ENCODE data around the gene RGMA.

GRCh38 chr15:93026380-93026817, 62.6 kb downstream of the RGMA start:
- TF ChIP-seq CTCF (IDR thresholded peaks at IDR 0.05; ENCODE audit: poor library complexity), result no peak
- TF ChIP-seq EZH2 (IDR thresholded peaks at IDR 0.05; ENCODE audit: borderline replicate concordance), result no peak
